Measurements from ENCODE around the gene SEMA3B.
"Not testable (repeated sequence)": the region's sequence is repeated elsewhere in the genome, so short reads cannot be mapped to it uniquely, and the experiment has no call there.

SEMA3B gene

GRCh38 chr3:50258979-50259378 is 10.0 kb upstream of the SEMA3B start:
- DNase-seq (ENCODE audit: low spot score): no peak

GRCh38 chr3:50259432-50260026 is 9.4 kb upstream of the SEMA3B start:
- DNase-seq (ENCODE audit: low spot score): no peak

GRCh38 chr3:50260027-50260941 is 8.7 kb upstream of the SEMA3B start:
- peak; percentile 94 for DNase-seq (ENCODE audit: low spot score)

- DNase-seq (ENCODE audit: low spot score): no peak
Observed at GRCh38 chr3:50260942-50261441, 8.0 kb upstream of the SEMA3B start.

- no peak for DNase-seq (ENCODE audit: low spot score)
Observed at GRCh38 chr3:50261505-50261904, 7.4 kb upstream of the SEMA3B start.

- DNase-seq (ENCODE audit: low spot score): not testable (repeated sequence)
Observed at GRCh38 chr3:50262200-50262599, 6.7 kb upstream of the SEMA3B start.

- no peak for DNase-seq (ENCODE audit: low spot score)
Observed at GRCh38 chr3:50262778-50263177, 6.2 kb upstream of the SEMA3B start.

- DNase-seq (ENCODE audit: low spot score): no peak
Observed at GRCh38 chr3:50263478-50264382, 5.2 kb upstream of the SEMA3B start.

GRCh38 chr3:50264383-50264963 is 4.5 kb upstream of the SEMA3B start:
- peak; percentile 91 for DNase-seq (ENCODE audit: low spot score)

GRCh38 chr3:50264964-50265485 is 3.9 kb upstream of the SEMA3B start:
- DNase-seq (ENCODE audit: low spot score): no peak

- no peak for DNase-seq (ENCODE audit: low spot score)
Observed at GRCh38 chr3:50265571-50265970, 3.4 kb upstream of the SEMA3B start.

GRCh38 chr3:50266017-50266416 is 2.9 kb upstream of the SEMA3B start:
- DNase-seq (ENCODE audit: low spot score): no peak

GRCh38 chr3:50266836-50267235 is 2.1 kb upstream of the SEMA3B start:
- no peak for DNase-seq (ENCODE audit: low spot score)

- peak; percentile 84 for DNase-seq (ENCODE audit: low spot score)
Observed at GRCh38 chr3:50267280-50267913, 1.6 kb upstream of the SEMA3B start.

GRCh38 chr3:50268276-50268675 is 671 bp upstream of the SEMA3B start:
- no peak for DNase-seq (ENCODE audit: low spot score)

GRCh38 chr3:50269460-50269859 is 513 bp downstream of the SEMA3B start:
- no peak for DNase-seq (ENCODE audit: low spot score)

- DNase-seq (ENCODE audit: low spot score): no peak
Observed at GRCh38 chr3:50269977-50270413, 1.0 kb downstream of the SEMA3B start.

- DNase-seq (ENCODE audit: low spot score): no peak
Observed at GRCh38 chr3:50270422-50271224, 1.7 kb downstream of the SEMA3B start.

GRCh38 chr3:50271314-50271936 is 2.5 kb downstream of the SEMA3B start:
- no peak for DNase-seq (ENCODE audit: low spot score)

GRCh38 chr3:50272538-50272910 is 3.6 kb downstream of the SEMA3B start:
- not testable (repeated sequence) for DNase-seq (ENCODE audit: low spot score)
